ENCODE data around the gene PATE1.
"Not testable (repeated sequence)": the region's sequence is repeated elsewhere in the genome, so short reads cannot be mapped to it uniquely, and the experiment has no call there.

The PATE1 gene, protein sequence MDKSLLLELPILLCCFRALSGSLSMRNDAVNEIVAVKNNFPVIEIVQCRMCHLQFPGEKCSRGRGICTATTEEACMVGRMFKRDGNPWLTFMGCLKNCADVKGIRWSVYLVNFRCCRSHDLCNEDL

DNA sequence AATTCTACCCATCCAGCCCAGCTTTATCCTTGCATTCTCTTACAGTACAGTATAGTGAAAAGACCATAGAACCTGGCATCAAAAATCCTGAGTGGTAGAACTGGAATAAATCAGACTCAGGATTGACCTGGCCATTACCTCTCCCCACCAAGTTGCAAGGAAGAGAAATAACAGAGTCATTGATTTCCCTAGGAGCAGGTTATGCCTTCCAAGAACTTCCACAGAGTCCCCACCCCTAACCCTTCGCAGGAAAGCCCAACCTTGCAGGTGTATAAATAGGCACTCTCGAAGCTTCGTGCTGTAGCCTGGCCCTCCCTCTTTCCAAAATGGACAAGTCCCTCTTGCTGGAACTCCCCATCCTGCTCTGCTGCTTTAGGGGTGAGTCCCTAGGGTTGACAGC, at the start of gene PATE1:
Gene PATE1, plus strand, starts transcription at position 301 of the 400 bp plus-strand sequence. Its CDS starts 26 bp downstream, at position 327.
- no peak for DNase-seq

- DNase-seq: no peak
Observed at GRCh38 chr11:125701018-125701610, 45.0 kb upstream of the PATE1 start.

DNA sequence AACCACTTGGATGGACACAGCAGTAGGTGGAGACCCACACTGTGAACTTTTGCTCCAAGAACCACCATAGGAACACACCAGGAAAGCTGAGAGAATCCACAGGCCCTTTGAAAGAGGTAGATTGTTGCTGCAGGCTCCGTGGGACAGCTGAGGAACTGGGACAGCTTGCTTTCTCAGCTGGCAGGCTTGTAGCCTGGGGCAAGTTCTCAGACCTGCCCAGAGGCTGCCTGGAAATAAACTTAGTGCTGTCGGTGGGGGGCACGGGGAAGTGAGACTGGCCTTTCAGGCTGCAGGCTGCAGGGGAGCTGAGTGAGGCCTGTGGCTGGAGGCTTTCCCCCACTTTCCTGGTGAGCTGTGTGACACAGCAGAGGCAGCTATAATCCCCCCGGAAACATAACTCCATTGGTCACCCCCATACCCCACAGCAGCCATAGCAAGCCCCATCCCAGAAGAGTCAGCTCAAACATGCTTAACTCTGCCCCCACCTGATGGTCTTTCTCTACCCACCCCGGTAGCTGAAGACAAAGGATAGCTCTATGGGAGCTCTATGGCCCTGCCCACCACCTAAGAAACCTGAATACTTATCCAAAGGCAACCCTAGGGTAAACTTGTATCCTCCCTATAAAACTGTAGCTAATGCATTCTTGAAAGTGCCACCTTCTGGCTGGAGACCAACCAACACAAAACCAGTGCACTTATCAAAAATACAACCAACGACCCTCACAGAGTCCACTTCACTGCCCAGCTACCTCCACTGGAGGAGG, 44.0 kb upstream of the PATE1 start:
- no peak for DNase-seq

DNA sequence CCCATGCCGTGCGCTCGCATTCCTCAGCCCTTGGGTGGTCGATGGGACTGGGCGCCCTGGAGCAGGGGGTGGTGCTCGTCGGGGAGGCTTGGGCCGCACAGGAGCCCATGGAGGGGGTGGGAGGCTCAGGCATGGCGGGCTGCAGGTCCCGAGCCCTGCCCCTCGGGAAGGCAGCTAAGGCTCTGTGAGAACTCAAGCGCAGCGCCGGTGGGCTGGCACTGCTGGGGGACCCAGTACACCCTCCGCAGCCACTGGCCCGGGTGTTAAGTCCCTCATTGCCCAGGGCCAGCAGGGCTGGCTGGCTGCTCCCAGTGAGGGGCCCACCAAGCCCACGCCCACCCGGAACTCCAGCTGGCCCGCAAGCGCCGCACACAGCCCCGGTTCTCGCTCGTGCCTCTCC, 41.4 kb upstream of the PATE1 start:
- not testable (repeated sequence) for DNase-seq

DNA sequence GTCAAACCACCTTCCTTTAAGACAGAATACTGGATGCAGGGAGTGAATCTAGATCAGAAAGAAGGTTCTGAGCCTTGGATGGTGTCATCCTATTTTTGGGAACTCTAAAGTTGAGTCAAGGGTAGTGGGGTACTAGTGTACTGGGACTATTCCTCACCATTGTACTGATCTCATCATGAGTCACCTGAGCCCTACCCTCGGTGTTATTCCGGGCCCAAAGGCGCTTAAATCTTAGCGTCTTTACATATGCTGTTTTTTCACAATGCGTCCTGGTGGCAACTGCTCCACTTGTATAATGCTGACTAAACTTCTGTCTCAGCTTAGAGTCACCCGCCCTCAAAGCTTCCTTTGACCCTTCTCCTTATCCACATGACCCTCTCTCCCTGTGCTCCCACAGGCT, 25.3 kb upstream of the PATE1 start:
- no peak for DNase-seq

DNA sequence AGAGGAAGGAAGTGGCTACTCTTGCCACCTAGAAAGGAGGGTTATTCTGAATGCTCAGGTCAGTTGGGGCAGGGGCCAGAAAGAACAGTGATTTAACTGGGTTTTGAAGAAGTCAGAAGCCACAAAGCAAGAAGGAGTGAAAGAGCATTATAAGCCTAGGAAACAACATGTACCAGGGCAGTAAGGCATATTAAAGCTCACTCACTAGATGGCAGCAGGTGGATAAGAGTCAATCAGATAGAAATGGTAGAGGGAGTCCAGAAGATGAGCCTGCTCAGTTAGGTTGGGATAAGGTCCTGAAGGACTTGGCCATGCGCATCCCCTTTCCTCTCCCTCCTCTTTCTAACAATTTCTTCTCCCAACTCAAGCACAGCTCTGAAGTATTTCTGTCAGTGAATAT, 22.0 kb upstream of the PATE1 start:
- DNase-seq: no peak

DNA sequence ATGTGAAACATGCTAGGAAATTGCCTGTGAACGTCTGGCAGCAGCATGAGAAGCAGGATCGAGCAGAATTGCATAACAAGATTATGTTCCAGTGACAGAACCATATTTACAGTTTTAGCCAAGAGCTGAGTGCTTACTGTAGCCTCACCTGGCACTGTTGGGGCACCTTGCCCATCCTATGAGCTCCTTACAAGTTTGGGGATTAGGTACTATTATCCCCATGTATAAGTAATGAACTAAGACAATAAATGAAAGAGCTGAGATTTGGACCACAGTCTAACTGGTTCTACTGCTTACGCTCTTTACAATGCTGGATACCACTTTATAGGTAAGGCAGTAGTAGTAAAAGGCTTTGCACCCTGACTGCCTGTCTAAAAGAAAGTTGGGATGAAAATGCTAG, 17.1 kb upstream of the PATE1 start:
- DNase-seq: no peak

GRCh38 chr11:125740617-125741016, 5.5 kb upstream of the PATE1 start:
- DNase-seq: no peak

DNA sequence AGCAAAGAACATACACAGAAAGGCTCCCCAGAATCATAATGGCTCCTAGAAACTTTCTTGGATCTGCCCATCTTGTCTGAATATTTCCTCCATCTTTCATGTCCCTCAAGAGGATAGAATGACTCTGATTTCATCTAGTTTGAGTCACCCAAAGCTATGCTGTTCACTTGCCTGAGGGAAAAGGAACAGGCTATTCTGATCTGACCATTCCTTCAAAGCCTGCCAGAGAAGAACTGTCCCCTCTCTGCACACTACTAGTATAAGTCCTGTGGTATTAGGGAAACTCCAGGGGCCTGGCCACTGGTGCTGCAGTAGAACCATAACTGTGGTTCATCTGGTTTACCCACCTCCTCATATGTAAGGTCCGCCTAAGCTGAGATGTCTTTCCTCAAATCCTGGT, 2.4 kb upstream of the PATE1 start:
- DNase-seq: no peak

GRCh38 chr11:125750629-125751028, 4.5 kb downstream of the PATE1 start:
- DNase-seq: no peak

DNA sequence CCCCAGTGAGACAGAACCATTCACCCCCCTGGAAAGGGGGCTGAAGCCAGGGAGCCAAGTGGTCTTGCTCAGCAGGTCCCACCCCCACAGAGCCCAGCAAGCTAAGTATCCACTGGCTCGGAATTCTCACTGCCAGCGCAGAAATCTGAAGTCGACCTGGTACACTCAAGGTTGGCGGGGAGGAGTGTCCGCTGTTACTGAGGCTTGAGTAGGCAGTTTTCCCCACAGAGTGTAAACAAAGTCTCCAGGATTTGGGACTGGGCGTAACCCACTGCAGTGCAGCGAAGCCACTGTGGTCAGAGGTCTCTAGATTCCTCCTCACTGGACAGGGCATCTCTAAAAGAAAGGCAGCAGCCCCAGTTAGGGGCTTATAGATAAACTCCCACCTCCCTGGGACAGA, 10.0 kb downstream of the PATE1 start:
- DNase-seq: no peak

DNA sequence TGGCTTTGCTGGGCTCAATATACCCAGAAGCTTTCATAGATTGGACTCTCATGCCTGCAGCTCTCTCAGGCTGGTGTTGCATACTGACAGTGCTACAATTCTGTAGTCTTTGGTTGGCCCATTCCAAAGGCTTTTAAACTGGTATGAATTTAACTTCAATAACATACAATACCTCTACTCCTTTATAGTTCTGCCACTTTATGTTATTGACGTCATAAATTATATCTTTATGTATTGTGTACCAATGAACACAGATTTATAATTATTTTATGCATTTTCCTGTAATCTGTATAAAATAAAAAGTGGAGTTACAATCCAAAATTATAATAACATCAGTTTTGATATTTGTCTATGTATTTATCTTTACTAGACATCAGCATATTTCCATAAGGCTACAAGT, 16.4 kb downstream of the PATE1 start:
- no peak for DNase-seq

DNA sequence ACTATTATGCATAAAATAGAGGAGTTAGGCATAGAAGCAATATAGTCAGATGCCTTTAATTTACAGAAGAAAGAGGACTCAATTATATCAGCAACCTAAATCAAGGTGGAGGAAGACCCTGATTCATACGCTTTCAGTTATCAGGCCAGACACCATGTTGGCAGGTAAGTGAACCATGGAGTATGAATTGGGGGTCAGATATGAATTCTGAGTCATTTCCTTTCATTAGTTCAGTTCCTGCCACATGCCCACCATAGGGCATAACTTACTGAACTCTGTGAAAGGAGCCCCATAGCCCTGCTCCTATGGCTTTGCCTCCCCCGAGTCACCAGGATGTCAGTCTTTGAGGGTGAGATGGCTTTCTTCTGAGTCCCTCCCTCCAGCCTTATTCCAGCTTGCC, 17.4 kb downstream of the PATE1 start:
- DNase-seq: no peak

DNA sequence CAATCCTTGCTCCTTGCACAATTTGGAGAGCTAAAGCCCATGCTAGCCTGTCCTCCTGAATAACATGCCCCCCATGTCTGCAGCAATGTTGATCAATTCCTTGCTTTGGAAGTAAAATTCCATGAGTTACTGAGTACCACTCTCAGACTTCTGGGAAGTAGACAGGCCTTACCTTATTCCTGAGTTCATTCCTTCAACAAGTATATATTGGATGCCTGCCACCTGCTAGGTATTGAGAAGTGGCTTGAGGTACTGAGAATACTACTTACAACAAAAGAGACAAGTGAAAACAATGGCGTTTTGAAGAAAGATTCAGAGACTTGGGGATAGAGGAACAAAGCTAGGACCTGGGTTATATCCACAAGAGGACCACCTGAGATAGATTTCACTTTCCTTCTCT, 20.2 kb downstream of the PATE1 start:
- no peak for DNase-seq

- DNase-seq: no peak
Observed at GRCh38 chr11:125768336-125769046, 22.4 kb downstream of the PATE1 start.

DNA sequence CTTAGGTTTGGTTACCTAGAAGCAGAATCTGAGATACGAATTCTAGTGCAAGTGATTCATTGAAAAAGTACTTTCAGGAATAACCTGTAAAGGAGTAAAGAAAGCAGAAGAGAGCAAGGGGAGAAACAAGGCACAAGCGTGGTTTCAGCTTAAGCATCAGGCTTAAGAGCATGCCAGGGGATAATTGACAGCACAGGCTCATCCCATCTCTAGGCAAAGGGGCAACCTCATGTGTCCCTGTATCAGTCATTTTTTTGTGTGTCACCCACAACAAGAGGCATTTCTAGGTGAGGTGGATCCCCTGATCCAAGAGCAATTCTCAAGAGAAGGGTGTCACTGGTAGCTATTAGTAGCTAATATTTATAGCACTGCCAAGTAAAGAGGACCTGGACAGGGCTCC, 24.5 kb downstream of the PATE1 start:
- DNase-seq: no peak

DNA sequence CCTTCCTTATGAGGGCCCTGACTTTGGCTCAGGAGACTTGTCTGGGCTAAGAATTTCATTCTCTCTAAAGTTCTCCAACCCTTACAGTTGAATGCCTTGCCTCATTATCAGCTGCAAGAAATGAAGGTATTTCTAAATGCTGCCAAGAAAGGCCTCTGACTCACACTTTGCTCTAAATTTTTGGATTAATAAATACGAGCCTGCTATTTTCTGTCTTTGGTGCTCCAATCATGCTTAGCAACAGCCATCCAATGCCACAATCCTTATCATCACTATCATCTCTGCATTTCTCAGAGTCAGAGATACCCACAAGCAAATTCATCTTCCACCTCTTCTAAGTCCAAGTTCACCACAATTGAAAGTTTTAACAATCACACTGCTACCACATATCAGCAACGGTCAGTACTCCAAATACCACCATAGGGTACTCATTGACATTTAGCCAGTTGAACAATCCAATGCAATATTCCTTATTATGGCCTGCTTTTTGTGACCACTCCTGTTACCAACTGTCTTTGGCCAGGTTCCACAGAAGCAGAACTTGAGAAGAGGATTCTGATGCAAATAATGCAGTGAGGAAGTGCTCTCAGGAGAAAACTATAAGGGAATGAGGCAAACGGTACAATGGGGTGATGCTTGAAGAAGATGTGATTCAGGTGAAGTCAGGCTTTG, 26.9 kb downstream of the PATE1 start:
- no peak for DNase-seq

GRCh38 chr11:125773516-125773915, 27.4 kb downstream of the PATE1 start:
- no peak for DNase-seq

DNA sequence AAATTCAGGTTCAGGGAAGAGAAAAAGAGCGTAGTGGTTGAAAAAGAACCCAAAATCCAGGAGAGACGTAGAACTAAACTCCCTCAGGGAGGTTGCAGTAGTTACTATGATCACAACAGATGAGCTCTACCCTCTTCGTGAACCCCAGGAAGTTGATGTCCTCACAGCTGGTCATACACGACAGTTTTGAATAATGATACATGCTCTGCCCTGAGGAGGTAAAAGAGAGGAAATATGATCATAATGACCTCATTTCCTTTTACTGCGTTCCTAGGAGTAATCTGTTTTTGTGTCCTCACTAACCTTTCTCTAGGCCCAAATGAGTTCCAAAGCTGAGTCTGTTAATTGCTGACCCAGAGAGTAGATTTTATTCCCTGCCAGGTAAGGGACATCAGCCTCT, 31.2 kb downstream of the PATE1 start:
- DNase-seq: no peak

- no peak for DNase-seq
Observed at GRCh38 chr11:125778728-125779127, 32.6 kb downstream of the PATE1 start, which contains the start of gene PATE2. Gene PATE2 (minus strand): TSS chr11:125778828. CDS start chr11:125778773, 55 bp downstream.

- DNase-seq: no peak
Observed at GRCh38 chr11:125784678-125785077, 38.6 kb downstream of the PATE1 start.

GRCh38 chr11:125787827-125788226, 41.7 kb downstream of the PATE1 start, which contains the start of gene PATE3:
Gene PATE3 (plus strand): TSS chr11:125788127. CDS start chr11:125788152, 25 bp downstream.
- no peak for DNase-seq

DNA sequence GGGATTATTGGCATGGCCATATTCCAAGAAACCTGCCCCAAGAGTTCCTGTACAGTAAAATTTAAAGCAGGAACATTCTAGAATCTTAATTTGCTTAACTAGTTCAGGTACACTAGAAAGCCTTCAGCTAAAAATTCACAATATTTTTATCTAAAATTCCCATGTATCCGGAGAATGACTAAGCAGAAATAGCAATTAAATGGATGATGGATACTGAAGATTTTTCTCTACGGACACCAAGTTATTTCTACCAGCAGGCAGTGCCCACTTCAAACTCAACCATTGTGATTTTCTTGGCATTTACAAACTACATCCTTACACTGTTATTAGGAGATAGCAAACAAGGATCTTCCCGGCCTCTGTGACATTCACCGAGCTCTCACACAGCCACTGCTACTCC, 44.7 kb downstream of the PATE1 start:
- no peak for DNase-seq

Data from activated CD4-positive, CD25-positive, alpha-beta regulatory T cell treated with anti-CD3 and anti-CD28 coated beads, Interleukin-2, amount 50 U/mL, for 72 hours (primary cell).